ENCODE measurements around the gene CFAP20DC.

CFAP20DC gene

GRCh38 chr3:58867621-58868020 is 182.2 kb downstream of the CFAP20DC start:
- Histone ChIP-seq H4K20me1 (ENCODE audit: insufficient read depth, low read length) (no peaks in the 10 kb centered on the region), H3K4me2 (ENCODE audit: low read depth, low read length) (no peak overlapping the region), H3K9ac (ENCODE audit: low read length) (no peak overlapping the region), H3K27me3 (replicated peaks; ENCODE audit: insufficient read depth, low read length) (no peaks in the 10 kb centered on the region), H2AFZ (ENCODE audit: low read length) (no peak overlapping the region), H3K9me3 (replicated peaks; ENCODE audit: insufficient read depth, low read length) (no peaks in the 10 kb centered on the region), H3K79me2 (ENCODE audit: low read length) (no peaks in the 10 kb centered on the region), H3K27ac (ENCODE audit: low read length) (no peak overlapping the region), H3K4me1 (ENCODE audit: low read length) (no peaks in the 10 kb centered on the region), H3K9me2 (replicated peaks; ENCODE audit: insufficient read depth, low read length) (no peaks in the 10 kb centered on the region), H3K36me3 (replicated peaks; ENCODE audit: insufficient read depth, low read length) (no peaks in the 10 kb centered on the region), H3K4me3 (ENCODE audit: low read length) (no peak overlapping the region), H3F3A (ENCODE audit: insufficient read depth, low read length) (no peaks in the 10 kb centered on the region)
- no peak for DNase-seq
- TF ChIP-seq EZH2phosphoT487 (IDR thresholded peaks at IDR 0.05; ENCODE audit: low read length) (no peak), EZH2 (optimal IDR thresholded peaks at IDR 0.05; ENCODE audit: low read depth, low read length) (no peak), CTCF (IDR thresholded peaks at IDR 0.05; ENCODE audit: low read length) (no peak)

- Histone ChIP-seq H3K79me2 (ENCODE audit: low read length) (no peaks in the 10 kb centered on the region), H2AFZ (ENCODE audit: low read length) (no peak overlapping the region), H3K9ac (ENCODE audit: low read length) (no peak overlapping the region), H4K20me1 (ENCODE audit: insufficient read depth, low read length) (no peaks in the 10 kb centered on the region), H3K9me3 (replicated peaks; ENCODE audit: insufficient read depth, low read length) (no peaks in the 10 kb centered on the region), H3K27me3 (replicated peaks; ENCODE audit: insufficient read depth, low read length) (no peaks in the 10 kb centered on the region), H3F3A (ENCODE audit: insufficient read depth, low read length) (no peaks in the 10 kb centered on the region), H3K4me3 (ENCODE audit: low read length) (no peak overlapping the region), H3K4me2 (ENCODE audit: low read depth, low read length) (no peak overlapping the region), H3K4me1 (ENCODE audit: low read length) (no peaks in the 10 kb centered on the region), H3K36me3 (replicated peaks; ENCODE audit: insufficient read depth, low read length) (no peaks in the 10 kb centered on the region), H3K9me2 (replicated peaks; ENCODE audit: insufficient read depth, low read length) (no peaks in the 10 kb centered on the region), H3K27ac (ENCODE audit: low read length) (no peak overlapping the region)
- TF ChIP-seq EZH2phosphoT487 (IDR thresholded peaks at IDR 0.05; ENCODE audit: low read length), result no peak
- TF ChIP-seq EZH2 (optimal IDR thresholded peaks at IDR 0.05; ENCODE audit: low read depth, low read length), result no peak
- TF ChIP-seq CTCF (IDR thresholded peaks at IDR 0.05; ENCODE audit: low read length), result no peak
- DNase-seq, result no peak
Observed at GRCh38 chr3:58866079-58866478, 183.7 kb downstream of the CFAP20DC start.

- no peaks in the 10 kb centered on the region for H3K9me3 ChIP-seq (replicated peaks; ENCODE audit: insufficient read depth, low read length)
- no peaks in the 10 kb centered on the region for H3K27me3 ChIP-seq (replicated peaks; ENCODE audit: insufficient read depth, low read length)
- no peak overlapping the region for H3K4me2 ChIP-seq (ENCODE audit: low read depth, low read length)
- no peaks in the 10 kb centered on the region for H3F3A ChIP-seq (ENCODE audit: insufficient read depth, low read length)
- H3K4me1 ChIP-seq (ENCODE audit: low read length), result no peaks in the 10 kb centered on the region
- no peaks in the 10 kb centered on the region for H3K36me3 ChIP-seq (replicated peaks; ENCODE audit: insufficient read depth, low read length)
- H3K4me3 ChIP-seq (ENCODE audit: low read length), result no peak overlapping the region
- H3K9ac ChIP-seq (ENCODE audit: low read length), result no peak overlapping the region
- no peak for DNase-seq
- no peaks in the 10 kb centered on the region for H3K9me2 ChIP-seq (replicated peaks; ENCODE audit: insufficient read depth, low read length)
- no peaks in the 10 kb centered on the region for H3K79me2 ChIP-seq (ENCODE audit: low read length)
- no peaks in the 10 kb centered on the region for H4K20me1 ChIP-seq (ENCODE audit: insufficient read depth, low read length)
- no peak overlapping the region for H2AFZ ChIP-seq (ENCODE audit: low read length)
- TF ChIP-seq EZH2 (optimal IDR thresholded peaks at IDR 0.05; ENCODE audit: low read depth, low read length) (no peak), EZH2phosphoT487 (IDR thresholded peaks at IDR 0.05; ENCODE audit: low read length) (no peak), CTCF (IDR thresholded peaks at IDR 0.05; ENCODE audit: low read length) (no peak)
- H3K27ac ChIP-seq (ENCODE audit: low read length), result no peak overlapping the region
Observed at GRCh38 chr3:58864480-58864879, 185.3 kb downstream of the CFAP20DC start.
